Measurements from ENCODE around the gene C1QTNF6.

GRCh38 chr22:37177755-37178154, 10.3 kb downstream of the C1QTNF6 start:
- TF ChIP-seq CTCF (IDR thresholded peaks at IDR 0.05) = no peak
- TF ChIP-seq POLR2A (IDR thresholded peaks at IDR 0.05) = no peak

Data from testis (tissue), 2 donors.